ENCODE data around the gene FTH1.

- TF ChIP-seq, protein P1, sequence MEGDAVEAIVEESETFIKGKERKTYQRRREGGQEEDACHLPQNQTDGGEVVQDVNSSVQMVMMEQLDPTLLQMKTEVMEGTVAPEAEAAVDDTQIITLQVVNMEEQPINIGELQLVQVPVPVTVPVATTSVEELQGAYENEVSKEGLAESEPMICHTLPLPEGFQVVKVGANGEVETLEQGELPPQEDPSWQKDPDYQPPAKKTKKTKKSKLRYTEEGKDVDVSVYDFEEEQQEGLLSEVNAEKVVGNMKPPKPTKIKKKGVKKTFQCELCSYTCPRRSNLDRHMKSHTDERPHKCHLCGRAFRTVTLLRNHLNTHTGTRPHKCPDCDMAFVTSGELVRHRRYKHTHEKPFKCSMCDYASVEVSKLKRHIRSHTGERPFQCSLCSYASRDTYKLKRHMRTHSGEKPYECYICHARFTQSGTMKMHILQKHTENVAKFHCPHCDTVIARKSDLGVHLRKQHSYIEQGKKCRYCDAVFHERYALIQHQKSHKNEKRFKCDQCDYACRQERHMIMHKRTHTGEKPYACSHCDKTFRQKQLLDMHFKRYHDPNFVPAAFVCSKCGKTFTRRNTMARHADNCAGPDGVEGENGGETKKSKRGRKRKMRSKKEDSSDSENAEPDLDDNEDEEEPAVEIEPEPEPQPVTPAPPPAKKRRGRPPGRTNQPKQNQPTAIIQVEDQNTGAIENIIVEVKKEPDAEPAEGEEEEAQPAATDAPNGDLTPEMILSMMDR (conservative IDR thresholded peaks at IDR 0.05 in 1 of 2, IDR thresholded peaks at IDR 0.05 in 1 of 2; ENCODE audit: low read depth in 1 of 2, low read length in 2 of 2) = no peak
- TF ChIP-seq EZH2 (IDR thresholded peaks at IDR 0.05; ENCODE audit: low read length, missing control alignments) = no peak
These were observed 5.4 kb upstream of the FTH1 start for GRCh38 chr11:61972672-61973475.

All from fibroblast of lung (primary cell).